Stimulated activated naive CD4-positive, alpha-beta T cell (primary cell): ENCODE data around the gene MICALL2.

Experiments used
- DNase-seq, 6 experiments: peaks; one replicate each; lab custom pipeline; 2025; lab: John Stamatoyannopoulos, UW

The MICALL2 gene

GRCh38 chr7:1433128-1433920 lies 25.9 kb downstream of the MICALL2 start:
- DNase-seq, result no peak

- DNase-seq, result peak; percentile 24 to 83 (median 68)
Observed at GRCh38 chr7:1432411-1433082, 26.7 kb downstream of the MICALL2 start.

GRCh38 chr7:1431634-1432380 lies 27.5 kb downstream of the MICALL2 start:
- DNase-seq, result no peak

GRCh38 chr7:1431226-1431625 lies 28.0 kb downstream of the MICALL2 start:
- no peak for DNase-seq

- no peak for DNase-seq
Observed at GRCh38 chr7:1430056-1430845, 29.0 kb downstream of the MICALL2 start.

GRCh38 chr7:1428941-1429501 lies 30.2 kb downstream of the MICALL2 start:
- no peak for DNase-seq

GRCh38 chr7:1427064-1427657 lies 32.1 kb downstream of the MICALL2 start:
- DNase-seq, result no peak

- no peak for DNase-seq
Observed at GRCh38 chr7:1426474-1426873, 32.8 kb downstream of the MICALL2 start.

GRCh38 chr7:1425292-1426136 lies 33.8 kb downstream of the MICALL2 start:
- DNase-seq, result no peak

GRCh38 chr7:1424041-1424440 lies 35.2 kb downstream of the MICALL2 start:
- DNase-seq, result no peak

GRCh38 chr7:1423264-1423811 lies 35.9 kb downstream of the MICALL2 start:
- no peak for DNase-seq

GRCh38 chr7:1422512-1423263 lies 36.6 kb downstream of the MICALL2 start:
- no peak for DNase-seq

GRCh38 chr7:1421946-1422345 lies 37.3 kb downstream of the MICALL2 start:
- DNase-seq, result no peak

GRCh38 chr7:1421020-1421790 lies 38.1 kb downstream of the MICALL2 start:
- DNase-seq, result no peak

GRCh38 chr7:1419688-1420087 lies 39.6 kb downstream of the MICALL2 start:
- DNase-seq, result no peak

GRCh38 chr7:1419310-1419634 lies 40.0 kb downstream of the MICALL2 start:
- no peak for DNase-seq

GRCh38 chr7:1418505-1419309 lies 40.6 kb downstream of the MICALL2 start:
- no peak for DNase-seq
